GM19467 (cell line): ENCODE data around the gene HLA-DPA1.
"Not testable (repeated sequence)": the region's sequence is repeated elsewhere in the genome, so short reads cannot be mapped to it uniquely, and the experiment has no call there.

ENCODE experiments used
- ATAC-seq: cut with Tn5 transposase; IDR thresholded peaks from one replicate; pipeline ENCODE4 v1.9.1; 2021; ENCODE audit warnings: mild to moderate bottlenecking, moderate library complexity; ENCODE audit not compliant: unreplicated experiment

HLA-DPA1 gene

GRCh38 chr6:33065312-33065711, 8.1 kb downstream of the HLA-DPA1 start:
- ATAC-seq = no peak

- no peak for ATAC-seq
Observed at GRCh38 chr6:33064723-33065122, 8.7 kb downstream of the HLA-DPA1 start.

GRCh38 chr6:33063435-33063834, 10.0 kb downstream of the HLA-DPA1 start:
- ATAC-seq = not testable (repeated sequence)

- no peak for ATAC-seq
Observed at GRCh38 chr6:33061987-33062386, 11.5 kb downstream of the HLA-DPA1 start.

GRCh38 chr6:33057222-33058150, 16.0 kb downstream of the HLA-DPA1 start:
- no peak for ATAC-seq

GRCh38 chr6:33053230-33053629, 20.2 kb downstream of the HLA-DPA1 start:
- no peak for ATAC-seq

GRCh38 chr6:33052627-33053026, 20.8 kb downstream of the HLA-DPA1 start:
- ATAC-seq = no peak

GRCh38 chr6:33050014-33050810, 23.2 kb downstream of the HLA-DPA1 start:
- ATAC-seq = no peak

GRCh38 chr6:33049323-33050013, 24.0 kb downstream of the HLA-DPA1 start:
- no peak for ATAC-seq

- ATAC-seq = no peak
Observed at GRCh38 chr6:33040157-33040556, 33.3 kb downstream of the HLA-DPA1 start.

GRCh38 chr6:33036535-33036934, 36.9 kb downstream of the HLA-DPA1 start:
- no peak for ATAC-seq

- ATAC-seq = no peak
Observed at GRCh38 chr6:33034554-33034953, 38.9 kb downstream of the HLA-DPA1 start.

GRCh38 chr6:33030245-33030644, 43.2 kb downstream of the HLA-DPA1 start:
- no peak for ATAC-seq

GRCh38 chr6:33029328-33030184, 43.9 kb downstream of the HLA-DPA1 start:
- ATAC-seq = peak; percentile 64

GRCh38 chr6:33028220-33028849, 45.1 kb downstream of the HLA-DPA1 start:
- no peak for ATAC-seq

GRCh38 chr6:33024521-33024920, 48.9 kb downstream of the HLA-DPA1 start:
- ATAC-seq = no peak

GRCh38 chr6:33023536-33023935, 49.9 kb downstream of the HLA-DPA1 start:
- no peak for ATAC-seq

- no peak for ATAC-seq
Observed at GRCh38 chr6:33021917-33022316, 51.5 kb downstream of the HLA-DPA1 start.

- no peak for ATAC-seq
Observed at GRCh38 chr6:33019372-33019771, 54.1 kb downstream of the HLA-DPA1 start.

GRCh38 chr6:33018904-33019303, 54.5 kb downstream of the HLA-DPA1 start:
- ATAC-seq = no peak
